CD4-positive, alpha-beta T cell (primary cell): ENCODE measurements around the gene SYNE1. TPM values are rescaled to one million over a fixed set of nuclear protein-coding genes. Genes with fewer than 3 reads are reported as not detected.

Experiments used
- ATAC-seq: fragments of 200-7000 bp; cut with Tn5 transposase; one replicate; pipeline ENCODE4 v1.10.0; 2022; ENCODE audit warnings: mild to moderate bottlenecking; ENCODE audit not compliant: poor library complexity
- CTCF ChIA-PET: fragments of 350-600 bp; sonication (Branson Sonifier 250); formaldehyde crosslinking; loops from one replicate; lab custom pipeline; 2021; ENCODE audit warnings: antibody characterized with exemption, inconsistent platforms; lab: Charles Lee
- POLR2A ChIA-PET: fragments of 350-600 bp; sonication (Branson Sonifier 250); formaldehyde crosslinking; loops from one replicate; lab custom pipeline; 2021; ENCODE audit warnings: antibody characterized with exemption, inconsistent platforms; lab: Charles Lee
- DNase-seq, 14 experiments: peaks; one replicate each; pipeline ENCODE4 v3.0.0-alpha.2; 2013 to 2020; ENCODE audit warnings: mixed read lengths in 2 of 14
- H3K27ac ChIP-seq, 2 donors: one replicate each; pipeline versions ENCODE4 v1.5.1 to v1.7.0; 2013; ENCODE audit warnings: low read length in 2 of 2, low read depth in 1 of 2, mild to moderate bottlenecking in 1 of 2
- H3K27me3 ChIP-seq, 2 experiments: 1 replicate in 1 of 2; 2 replicates in 1 of 2; pipeline versions ENCODE4 v1.6.1 to v1.7.0; 2013; ENCODE audit warnings: low read length in 2 of 2, control low read depth in 1 of 2, mild to moderate bottlenecking in 1 of 2, moderate library complexity in 1 of 2; ENCODE audit not compliant: insufficient read depth in 2 of 2, control insufficient read depth in 1 of 2
- H3K36me3 ChIP-seq: one replicate; pipeline ENCODE4 v1.6.1; 2013; ENCODE audit warnings: low read length, control low read depth; ENCODE audit not compliant: insufficient read depth
- H3K4me1 ChIP-seq: one replicate; pipeline ENCODE4 v1.6.1; 2013; ENCODE audit warnings: low read length, control low read depth; ENCODE audit not compliant: insufficient read depth
- H3K4me3 ChIP-seq: one replicate; pipeline ENCODE4 v1.5.1; 2013; ENCODE audit warnings: mild to moderate bottlenecking, low read length, moderate library complexity
- H3K9me3 ChIP-seq, 2 experiments: 1 replicate in 1 of 2; 2 replicates in 1 of 2; pipeline versions ENCODE4 v1.6.1 to v1.7.0; 2013; ENCODE audit warnings: low read length in 2 of 2, mild to moderate bottlenecking in 2 of 2, control low read depth in 1 of 2, moderate library complexity in 1 of 2; ENCODE audit not compliant: control insufficient read depth in 1 of 2, insufficient read depth in 1 of 2
- H3K27ac Mint-ChIP-seq: one replicate; pipeline ENCODE4 v1.8.0; 2020; ENCODE audit warnings: mixed read lengths
- H3K27me3 Mint-ChIP-seq: one replicate; pipeline ENCODE4 v1.8.0; 2021; ENCODE audit warnings: mixed read lengths
- H3K36me3 Mint-ChIP-seq: one replicate; pipeline ENCODE4 v1.8.0; 2021; ENCODE audit warnings: low read depth, mixed read lengths
- H3K4me1 Mint-ChIP-seq: one replicate; pipeline ENCODE4 v1.8.0; 2021; ENCODE audit warnings: low read depth, mixed read lengths
- H3K4me3 Mint-ChIP-seq: one replicate; pipeline ENCODE4 v1.8.0; 2020; ENCODE audit warnings: mild to moderate bottlenecking, mixed read lengths
- H3K9me3 Mint-ChIP-seq: one replicate; pipeline ENCODE4 v1.8.0; 2020; ENCODE audit warnings: mixed read lengths
- CTCF ChIP-seq: fragments of 200-600 bp; IDR thresholded peaks from one replicate; pipeline ENCODE4 v1.8.0; 2022; ENCODE audit warnings: antibody characterized with exemption, mild to moderate bottlenecking
- intact Hi-C, 2 experiments: fragments of 100-400 bp; cut with DNase I in 1 of 2; cut with micrococcal nuclease in 1 of 2; formaldehyde crosslinking; loops; one replicate each; pipeline versions ENCODE4 v1.15.1 to v1.9.0; 2023 to 2025; cut with DNase I, micrococcal nuclease
- total RNA-seq, 174 experiments: library from RNA in 2 of 174; stranded (reverse) in 2 of 174; gene quantifications; one replicate each; pipeline ENCODE4 v1.2.3 and lab custom pipeline; 2021 to 2026

Gene SYNE1
- total RNA-seq, 2 experiments from 2014 or later = 94.9 to 108 TPM

DNA sequence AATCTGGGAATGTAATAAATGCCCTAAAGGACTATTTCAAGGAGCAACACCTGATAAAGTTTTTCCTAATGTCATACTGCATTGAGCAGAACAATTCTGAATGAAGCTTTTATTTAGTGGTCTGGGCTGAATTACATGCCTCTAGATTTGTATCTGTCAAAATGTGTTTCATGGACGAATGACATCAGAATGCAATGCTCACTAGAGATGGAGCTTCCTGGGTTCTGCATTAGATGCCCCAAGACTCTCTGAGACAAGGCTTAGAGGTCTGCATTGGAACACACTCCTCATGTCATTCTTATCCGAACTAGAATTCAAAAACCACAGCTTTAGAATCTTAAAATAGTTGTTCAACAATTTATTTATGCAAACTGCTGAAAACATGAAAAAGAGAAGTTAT lies 62.0 kb downstream of the SYNE1 start:
- CTCF ChIA-PET = no interaction called here
- no peak overlapping the region for H3K27ac Mint-ChIP-seq
- no peak overlapping the region for H3K4me3 ChIP-seq

GRCh38 chr6:152573762-152574161 lies 63.4 kb downstream of the SYNE1 start:
- DNase-seq (no peak), ATAC-seq (no peak)
- Histone ChIP-seq H3K4me1 (no peaks in the 10 kb centered on the region), H3K9me3 (no peaks in the 10 kb centered on the region), H3K27me3 (no peaks in the 10 kb centered on the region), H3K27ac (no peak overlapping the region), H3K36me3 (no peaks in the 10 kb centered on the region), H3K4me3 (no peak overlapping the region)
- CTCF ChIA-PET = no interaction called here
- no peaks in the 10 kb centered on the region for H3K4me1 Mint-ChIP-seq
- intact Hi-C loops = no loop called here
- H3K27ac Mint-ChIP-seq = no peak overlapping the region
- peaks cover 8% of the 10 kb centered on the region for H3K27me3 Mint-ChIP-seq
- no peaks in the 10 kb centered on the region for H3K9me3 Mint-ChIP-seq
- no peaks in the 10 kb centered on the region for H3K36me3 Mint-ChIP-seq
- no peak for TF ChIP-seq CTCF
- H3K4me3 Mint-ChIP-seq = no peak overlapping the region
- POLR2A ChIA-PET = no interaction called here

More for the DNA sequence above, 62.0 kb downstream of the SYNE1 start:
- Mint-ChIP-seq H3K27me3 (peaks cover 8% of the 10 kb centered on the region), H3K36me3 (no peaks in the 10 kb centered on the region), H3K9me3 (no peaks in the 10 kb centered on the region), H3K4me3 (no peak overlapping the region), H3K4me1 (no peaks in the 10 kb centered on the region)
- DNase-seq = no peak
- Histone ChIP-seq H3K4me1 (no peaks in the 10 kb centered on the region), H3K27me3 (no peaks in the 10 kb centered on the region), H3K27ac (no peak overlapping the region), H3K9me3 (no peaks in the 10 kb centered on the region), H3K36me3 (no peaks in the 10 kb centered on the region)
- POLR2A ChIA-PET = no interaction called here
- TF ChIP-seq CTCF = no peak
- intact Hi-C loops = no loop called here
- no peak for ATAC-seq

GRCh38 chr6:152572338-152573088 lies 64.6 kb downstream of the SYNE1 start:
- no peaks in the 10 kb centered on the region for H3K36me3 ChIP-seq
- ChIA-PET CTCF (no interaction called here), POLR2A (no interaction called here)
- no peaks in the 10 kb centered on the region for H3K4me1 ChIP-seq
- no peak overlapping the region for H3K4me3 ChIP-seq
- Mint-ChIP-seq H3K9me3 (no peaks in the 10 kb centered on the region), H3K27me3 (peaks cover 8% of the 10 kb centered on the region), H3K36me3 (no peaks in the 10 kb centered on the region), H3K27ac (no peak overlapping the region), H3K4me3 (no peak overlapping the region), H3K4me1 (no peaks in the 10 kb centered on the region)
- DNase-seq = no peak
- no peak for TF ChIP-seq CTCF
- intact Hi-C loops = no loop called here
- no peaks in the 10 kb centered on the region for H3K9me3 ChIP-seq
- no peak for ATAC-seq
- H3K27me3 ChIP-seq = no peaks in the 10 kb centered on the region
- no peak overlapping the region for H3K27ac ChIP-seq
